Measurements from ENCODE around the gene TSPEAR. TPM values are rescaled to one million over a fixed set of nuclear protein-coding genes. Genes with fewer than 3 reads are reported as not detected.
"Not testable (repeated sequence)": the region's sequence is repeated elsewhere in the genome, so short reads cannot be mapped to it uniquely, and the experiment has no call there.

Gene TSPEAR
- total RNA-seq, 1 donor from 2014 or later = 0.15 TPM

- TF ChIP-seq CTCF (IDR thresholded peaks at IDR 0.05) = no peak
- peaks cover 8% of the 10 kb centered on the region for H3K4me1 Mint-ChIP-seq (ENCODE audit: low read depth)
- H3K27ac Mint-ChIP-seq (ENCODE audit: unreplicated experiment) = no peak overlapping the region
- H3K36me3 Mint-ChIP-seq (ENCODE audit: low read depth) = peaks cover 9% of the 10 kb centered on the region
- no peak for DNase-seq (ENCODE audit: low spot score)
- peaks cover 25% of the 10 kb centered on the region for H3K9me3 Mint-ChIP-seq (ENCODE audit: low read depth)
- peaks cover 29% of the 10 kb centered on the region for H3K27me3 Mint-ChIP-seq (ENCODE audit: low read depth)
- H3K4me3 Mint-ChIP-seq (ENCODE audit: unreplicated experiment) = no peak overlapping the region
Measured at GRCh38 chr21:44578371-44579055, 132.9 kb downstream of the TSPEAR start.

- Mint-ChIP-seq H3K27me3 (ENCODE audit: low read depth) (peaks cover 21% of the 10 kb centered on the region), H3K4me3 (ENCODE audit: unreplicated experiment) (no peak overlapping the region), H3K4me1 (ENCODE audit: low read depth) (peaks cover 6% of the 10 kb centered on the region), H3K27ac (ENCODE audit: unreplicated experiment) (no peak overlapping the region), H3K36me3 (ENCODE audit: low read depth) (peaks cover 10% of the 10 kb centered on the region), H3K9me3 (ENCODE audit: low read depth) (peaks cover 28% of the 10 kb centered on the region)
- no peak for TF ChIP-seq CTCF (IDR thresholded peaks at IDR 0.05)
- no peak for DNase-seq (ENCODE audit: low spot score)
Measured at GRCh38 chr21:44576025-44576420, 135.3 kb downstream of the TSPEAR start.

- Mint-ChIP-seq H3K27ac (ENCODE audit: unreplicated experiment) (no peak overlapping the region), H3K9me3 (ENCODE audit: low read depth) (peaks cover 32% of the 10 kb centered on the region), H3K27me3 (ENCODE audit: low read depth) (peaks cover 18% of the 10 kb centered on the region), H3K36me3 (ENCODE audit: low read depth) (peaks cover 9% of the 10 kb centered on the region), H3K4me3 (ENCODE audit: unreplicated experiment) (no peak overlapping the region), H3K4me1 (ENCODE audit: low read depth) (peaks cover 6% of the 10 kb centered on the region)
- no peak for TF ChIP-seq CTCF (IDR thresholded peaks at IDR 0.05)
- peak; percentile 63 for DNase-seq (ENCODE audit: low spot score)
Measured at GRCh38 chr21:44575307-44576024, 135.9 kb downstream of the TSPEAR start.

- H3K27me3 Mint-ChIP-seq (ENCODE audit: low read depth) = peaks cover 16% of the 10 kb centered on the region
- H3K4me3 Mint-ChIP-seq (ENCODE audit: unreplicated experiment) = no peak overlapping the region
- H3K9me3 Mint-ChIP-seq (ENCODE audit: low read depth) = peaks cover 33% of the 10 kb centered on the region
- H3K36me3 Mint-ChIP-seq (ENCODE audit: low read depth) = peaks cover 7% of the 10 kb centered on the region
- no peak overlapping the region for H3K27ac Mint-ChIP-seq (ENCODE audit: unreplicated experiment)
- peak; percentile 68 for DNase-seq (ENCODE audit: low spot score)
- no peak for TF ChIP-seq CTCF (IDR thresholded peaks at IDR 0.05)
- H3K4me1 Mint-ChIP-seq (ENCODE audit: low read depth) = peaks cover 6% of the 10 kb centered on the region
Measured at GRCh38 chr21:44574457-44575306, 136.7 kb downstream of the TSPEAR start.

GRCh38 chr21:44573630-44574456, 137.5 kb downstream of the TSPEAR start, which contains the start of gene KRTAP10-4:
Gene KRTAP10-4, plus strand, starts transcription at chr21:44573729. Its CDS starts 30 bp downstream, at chr21:44573759.
- Mint-ChIP-seq H3K27me3 (ENCODE audit: low read depth) (peaks cover 15% of the 10 kb centered on the region), H3K27ac (ENCODE audit: unreplicated experiment) (peak within 1 kb of the TSS; percentile 55), H3K9me3 (ENCODE audit: low read depth) (peaks cover 33% of the 10 kb centered on the region)
- H3K4me1 Mint-ChIP-seq (ENCODE audit: low read depth); H3K4me3 Mint-ChIP-seq (ENCODE audit: unreplicated experiment); H3K36me3 Mint-ChIP-seq (ENCODE audit: low read depth): not testable (repeated sequence)
- DNase-seq (ENCODE audit: low spot score) = peak; percentile 77

Data from chondrocyte (in vitro differentiated cells).